Choroid plexus epithelial cell (primary cell): ENCODE measurements around the gene HHATL.

ENCODE experiments used
- DNase-seq: peaks from one replicate; pipeline ENCODE4 v3.0.0-alpha.2; 2010; ENCODE audit warnings: low read depth
- H3K4me3 ChIP-seq: 2 replicates; pipeline ENCODE4 v1.5.1; 2011; ENCODE audit warnings: low read depth, mild to moderate bottlenecking, control low read depth, low read length, moderate library complexity
- TF ChIP-seq, protein P1 (sequence below): conservative IDR thresholded peaks from 2 replicates; pipeline ENCODE4 v1.5.1; 2011; ENCODE audit warnings: low read depth, mild to moderate bottlenecking, control low read depth, inconsistent platforms, low read length, moderate library complexity

The HHATL gene

DNA sequence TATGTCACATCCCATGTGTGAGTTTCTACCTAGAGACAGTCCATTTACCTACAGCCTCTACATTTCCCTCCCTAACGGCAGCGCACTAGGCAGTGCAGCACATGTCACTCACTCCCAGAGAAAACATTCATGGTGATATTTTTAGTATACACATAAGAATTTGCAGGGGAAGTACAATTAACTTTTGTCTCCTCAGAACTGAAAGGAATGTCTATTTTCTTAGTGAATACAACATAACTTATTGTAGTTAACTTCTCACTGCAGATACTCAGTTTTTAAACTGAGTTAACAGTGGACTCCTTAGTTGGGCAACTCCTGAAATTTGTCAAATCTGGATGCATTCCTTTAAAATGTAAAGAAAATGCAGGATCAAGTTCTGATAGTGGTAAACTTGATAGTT, 53.6 kb downstream of the HHATL start:
- DNase-seq, result no peak
- TF ChIP-seq, protein P1, sequence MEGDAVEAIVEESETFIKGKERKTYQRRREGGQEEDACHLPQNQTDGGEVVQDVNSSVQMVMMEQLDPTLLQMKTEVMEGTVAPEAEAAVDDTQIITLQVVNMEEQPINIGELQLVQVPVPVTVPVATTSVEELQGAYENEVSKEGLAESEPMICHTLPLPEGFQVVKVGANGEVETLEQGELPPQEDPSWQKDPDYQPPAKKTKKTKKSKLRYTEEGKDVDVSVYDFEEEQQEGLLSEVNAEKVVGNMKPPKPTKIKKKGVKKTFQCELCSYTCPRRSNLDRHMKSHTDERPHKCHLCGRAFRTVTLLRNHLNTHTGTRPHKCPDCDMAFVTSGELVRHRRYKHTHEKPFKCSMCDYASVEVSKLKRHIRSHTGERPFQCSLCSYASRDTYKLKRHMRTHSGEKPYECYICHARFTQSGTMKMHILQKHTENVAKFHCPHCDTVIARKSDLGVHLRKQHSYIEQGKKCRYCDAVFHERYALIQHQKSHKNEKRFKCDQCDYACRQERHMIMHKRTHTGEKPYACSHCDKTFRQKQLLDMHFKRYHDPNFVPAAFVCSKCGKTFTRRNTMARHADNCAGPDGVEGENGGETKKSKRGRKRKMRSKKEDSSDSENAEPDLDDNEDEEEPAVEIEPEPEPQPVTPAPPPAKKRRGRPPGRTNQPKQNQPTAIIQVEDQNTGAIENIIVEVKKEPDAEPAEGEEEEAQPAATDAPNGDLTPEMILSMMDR, result no peak
- H3K4me3 ChIP-seq, result no peak overlapping the region

DNA sequence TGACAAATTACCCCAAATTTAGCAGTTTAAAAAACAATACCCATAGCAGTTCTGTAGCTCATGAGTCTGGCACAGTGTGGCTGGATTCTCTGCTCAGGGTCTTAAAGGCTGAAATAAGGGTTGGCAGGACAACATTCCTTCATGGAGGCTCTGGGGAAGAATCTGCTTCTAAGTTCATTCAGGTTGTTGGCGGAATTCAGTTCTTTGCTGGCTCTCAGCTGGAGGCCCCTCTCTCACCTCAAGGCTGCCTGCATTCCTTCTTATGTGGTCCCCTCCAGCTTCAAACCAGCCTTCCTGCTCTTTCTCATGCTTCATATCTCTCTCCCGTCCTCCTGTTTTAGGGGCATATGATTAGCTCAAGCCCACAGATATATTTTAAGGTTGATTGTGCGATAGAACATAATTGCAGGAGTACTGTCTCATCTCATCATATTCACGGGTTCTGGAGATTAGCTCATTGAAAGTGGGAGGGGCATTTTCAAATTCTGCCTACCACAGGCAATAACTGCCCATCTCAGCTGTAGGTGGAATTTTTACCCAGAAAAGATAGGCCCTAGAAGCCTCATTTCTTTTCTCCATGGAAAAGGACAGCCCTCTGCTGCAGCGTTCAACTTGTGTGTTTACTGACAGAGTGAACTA, 54.7 kb downstream of the HHATL start:
- peak; percentile 46 for DNase-seq
- no peak overlapping the region for H3K4me3 ChIP-seq
- TF ChIP-seq, protein P1, result no peak
